Left forelimb (tissue), 1 donor: ENCODE data around the gene FNBP1.
"Not testable (repeated sequence)": the region's sequence is repeated elsewhere in the genome, so short reads cannot be mapped to it uniquely, and the experiment has no call there.

Experiments used
- DNase-seq: peaks from one replicate; pipeline ENCODE4 v3.0.0-alpha.2; 2018; ENCODE audit warnings: low spot score

The FNBP1 gene

DNA sequence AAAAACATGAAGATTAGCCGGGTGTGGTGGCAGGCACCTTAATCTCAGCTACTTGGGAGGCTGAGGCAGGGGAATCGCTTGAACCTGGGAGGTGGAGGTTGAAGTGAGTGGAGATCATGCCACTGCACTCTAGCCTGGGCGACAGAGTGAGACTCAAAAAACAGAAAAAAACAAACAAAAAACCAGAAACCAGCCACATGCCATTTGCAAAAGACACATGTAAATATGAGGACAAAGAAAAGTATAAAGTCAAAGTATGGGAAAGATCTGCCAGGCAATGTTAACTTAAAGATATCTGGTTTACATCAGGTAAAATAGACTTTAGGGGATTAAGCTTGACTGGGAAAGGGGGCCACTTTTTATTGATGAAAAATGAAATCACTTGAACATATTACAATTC lies 90.7 kb downstream of the FNBP1 start:
- DNase-seq, result no peak

DNA sequence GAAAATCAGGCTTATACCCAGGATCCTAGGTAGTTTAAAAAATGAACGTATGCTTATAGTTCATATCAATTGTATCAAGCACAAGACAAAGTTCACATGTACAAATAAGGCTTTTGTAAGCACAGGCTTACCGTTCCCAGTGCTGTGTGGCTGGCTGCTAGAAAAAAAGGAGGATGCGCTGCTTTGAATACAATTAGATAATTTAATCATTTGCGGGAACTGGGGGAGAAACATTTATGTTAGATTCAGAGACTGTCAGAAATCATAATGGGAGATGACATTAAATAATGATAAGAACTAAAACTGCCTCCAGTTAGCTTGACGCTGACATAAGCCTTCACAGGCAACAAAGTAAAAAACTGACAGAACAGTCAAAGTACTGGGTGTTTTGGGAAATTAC lies 93.2 kb downstream of the FNBP1 start:
- no peak for DNase-seq

- DNase-seq, result not testable (repeated sequence)
Observed at GRCh38 chr9:129948626-129949025, 94.4 kb downstream of the FNBP1 start.

- no peak for DNase-seq
Observed at GRCh38 chr9:129946246-129946995, 96.6 kb downstream of the FNBP1 start.

DNA sequence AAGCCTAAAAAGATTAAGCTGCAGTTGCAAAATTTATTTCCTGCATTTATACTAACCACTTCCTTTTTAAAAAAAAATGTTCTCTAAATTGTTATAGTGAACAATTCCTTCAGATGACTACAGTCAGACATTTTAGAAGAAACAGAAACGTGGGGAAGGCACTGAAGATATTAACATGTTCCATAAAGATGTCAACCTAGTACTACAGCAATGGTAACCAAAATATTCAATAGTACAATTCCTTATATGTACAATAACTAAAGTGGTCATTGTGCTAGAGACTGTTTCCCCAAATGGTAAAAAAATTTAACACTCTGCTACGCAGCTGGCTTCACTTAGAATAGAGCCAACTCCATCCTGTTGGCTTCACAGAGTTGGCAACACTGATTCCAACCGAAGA lies 97.7 kb downstream of the FNBP1 start:
- DNase-seq, result no peak

DNA sequence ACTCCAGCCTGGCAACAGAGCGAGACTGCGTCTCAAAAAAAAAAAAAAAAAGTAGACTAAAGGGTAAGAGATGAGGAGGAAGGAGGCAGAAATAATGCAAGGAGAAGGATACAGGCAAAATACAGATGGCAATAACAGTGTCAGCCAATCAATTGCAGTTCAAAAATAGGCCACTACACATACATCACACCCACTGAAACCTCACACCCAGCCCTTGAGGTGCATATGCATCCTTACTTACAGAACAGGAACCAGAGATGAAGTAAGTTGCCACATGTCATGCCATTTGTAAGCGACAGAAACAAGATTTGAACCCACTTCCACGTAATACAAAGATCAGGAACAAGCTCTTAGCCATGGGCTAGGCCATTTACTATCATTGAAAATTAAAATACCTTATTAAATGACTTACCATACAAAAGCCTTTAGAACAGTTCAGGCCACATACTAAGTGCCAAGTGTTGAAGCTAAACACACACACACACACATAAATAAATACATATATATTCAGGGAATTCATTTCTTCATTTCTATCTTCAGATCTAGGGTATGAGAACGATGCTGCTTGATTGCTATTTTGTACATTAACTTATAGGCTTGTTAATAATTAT lies 98.4 kb downstream of the FNBP1 start:
- no peak for DNase-seq

DNA sequence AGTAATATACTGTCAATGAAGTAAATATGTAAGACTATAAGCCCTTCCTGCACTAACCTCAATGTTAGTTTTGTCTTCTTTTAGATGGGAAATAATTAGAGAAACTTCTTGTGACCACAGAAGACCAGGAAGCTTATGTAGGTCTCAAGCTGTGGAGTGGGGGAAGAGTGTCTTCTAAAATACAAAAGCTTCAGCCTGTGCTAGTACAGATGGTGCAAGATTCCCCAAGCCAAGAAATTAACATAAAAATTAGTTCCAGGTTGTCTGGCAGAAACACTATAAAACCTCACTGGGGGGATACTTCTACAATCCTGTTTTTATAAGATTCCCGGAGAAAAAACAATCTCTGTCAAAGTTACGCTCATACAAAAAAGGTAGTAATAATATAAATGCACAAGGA lies 103.6 kb downstream of the FNBP1 start:
- DNase-seq, result no peak

DNA sequence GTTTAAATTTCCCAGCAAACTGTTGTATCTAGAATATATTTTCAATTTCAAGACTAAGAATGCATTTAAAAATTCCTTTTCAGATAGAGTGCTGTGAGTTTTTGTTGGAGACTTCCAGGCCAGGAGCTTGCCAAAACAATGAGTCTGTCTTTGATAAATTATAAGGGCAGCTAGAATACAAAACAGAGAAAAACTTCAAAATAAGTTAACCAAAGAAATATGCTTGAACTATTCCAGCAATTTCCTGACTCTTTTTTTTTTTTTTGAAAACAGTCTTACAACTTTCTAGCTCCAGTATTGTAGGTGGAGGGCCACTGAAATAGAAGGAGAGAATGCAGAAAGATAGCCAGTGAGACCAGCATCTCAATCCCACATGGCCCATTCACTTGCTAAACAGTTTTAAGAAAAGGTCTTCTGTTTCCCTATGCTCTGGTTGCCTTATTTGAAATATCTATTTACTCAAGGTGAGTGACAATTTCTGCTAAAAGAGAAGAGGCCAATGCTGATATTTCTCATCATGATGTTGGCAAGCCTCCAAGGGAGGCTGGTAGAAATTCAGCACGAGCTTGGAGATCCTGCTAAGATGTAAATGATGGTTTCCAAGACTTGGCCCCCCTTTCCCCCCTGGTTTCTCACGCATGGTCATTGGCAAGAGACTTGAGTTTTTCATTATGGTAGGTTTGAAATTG lies 104.6 kb downstream of the FNBP1 start:
- DNase-seq, result no peak

DNA sequence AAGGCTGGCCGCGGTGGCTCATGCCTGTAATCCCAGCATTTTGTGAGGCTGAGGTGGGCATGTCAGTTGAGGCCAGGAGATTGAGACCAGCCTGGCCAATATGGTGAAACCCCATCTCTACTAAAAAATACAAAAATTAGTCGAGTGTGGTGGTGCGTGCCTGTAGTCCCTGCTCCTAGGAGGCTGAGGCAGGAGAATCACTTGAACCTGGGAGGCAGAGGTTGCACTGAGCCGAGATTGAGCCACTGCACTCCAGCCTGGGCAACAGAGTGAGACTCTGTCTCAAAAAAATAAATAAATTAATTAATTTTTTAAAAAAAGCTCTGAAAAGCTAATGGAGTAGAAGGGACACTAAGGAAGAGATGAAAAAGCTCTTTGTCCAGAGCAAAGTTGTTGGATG lies 105.1 kb downstream of the FNBP1 start:
- DNase-seq, result not testable (repeated sequence)

DNA sequence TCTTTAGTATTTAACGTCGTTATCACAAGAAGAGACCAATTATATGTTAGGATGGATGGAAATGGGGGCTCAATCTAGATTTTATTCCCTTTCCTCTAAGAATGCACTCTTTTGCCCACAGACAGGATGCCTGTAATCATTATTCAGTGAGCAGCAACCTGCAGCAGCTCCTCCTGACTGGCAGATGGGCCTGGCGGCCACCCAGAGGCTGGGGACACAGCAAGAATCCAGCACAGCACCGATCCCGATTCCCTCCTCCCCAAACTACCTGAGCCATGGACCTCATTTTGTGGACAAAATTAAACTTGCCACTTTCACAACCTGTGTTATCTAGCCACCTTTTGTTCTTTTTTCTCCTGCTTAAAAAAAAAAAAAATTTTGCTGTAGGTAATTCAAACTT lies 106.8 kb downstream of the FNBP1 start:
- no peak for DNase-seq

DNA sequence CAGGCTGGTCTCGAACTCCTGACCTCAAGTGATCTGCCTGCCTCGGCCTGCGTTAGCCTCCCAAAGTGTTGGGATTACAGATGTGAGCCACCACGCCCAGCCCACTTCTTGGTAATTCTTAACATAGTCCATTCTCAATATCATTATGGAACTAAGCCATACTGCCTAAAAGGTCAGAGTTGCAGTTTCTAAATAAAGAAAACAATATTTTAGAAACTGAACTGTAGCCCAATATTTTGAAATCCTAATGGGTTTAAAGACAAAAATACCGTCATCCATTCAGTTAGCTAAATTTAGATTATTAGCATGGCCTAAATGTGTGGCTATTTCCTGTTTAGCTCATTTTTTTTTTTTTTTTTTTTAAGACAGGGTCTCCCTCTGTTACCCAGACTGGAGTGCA lies 108.2 kb downstream of the FNBP1 start:
- DNase-seq, result no peak

GRCh38 chr9:129934041-129934591 lies 108.9 kb downstream of the FNBP1 start:
- no peak for DNase-seq

DNA sequence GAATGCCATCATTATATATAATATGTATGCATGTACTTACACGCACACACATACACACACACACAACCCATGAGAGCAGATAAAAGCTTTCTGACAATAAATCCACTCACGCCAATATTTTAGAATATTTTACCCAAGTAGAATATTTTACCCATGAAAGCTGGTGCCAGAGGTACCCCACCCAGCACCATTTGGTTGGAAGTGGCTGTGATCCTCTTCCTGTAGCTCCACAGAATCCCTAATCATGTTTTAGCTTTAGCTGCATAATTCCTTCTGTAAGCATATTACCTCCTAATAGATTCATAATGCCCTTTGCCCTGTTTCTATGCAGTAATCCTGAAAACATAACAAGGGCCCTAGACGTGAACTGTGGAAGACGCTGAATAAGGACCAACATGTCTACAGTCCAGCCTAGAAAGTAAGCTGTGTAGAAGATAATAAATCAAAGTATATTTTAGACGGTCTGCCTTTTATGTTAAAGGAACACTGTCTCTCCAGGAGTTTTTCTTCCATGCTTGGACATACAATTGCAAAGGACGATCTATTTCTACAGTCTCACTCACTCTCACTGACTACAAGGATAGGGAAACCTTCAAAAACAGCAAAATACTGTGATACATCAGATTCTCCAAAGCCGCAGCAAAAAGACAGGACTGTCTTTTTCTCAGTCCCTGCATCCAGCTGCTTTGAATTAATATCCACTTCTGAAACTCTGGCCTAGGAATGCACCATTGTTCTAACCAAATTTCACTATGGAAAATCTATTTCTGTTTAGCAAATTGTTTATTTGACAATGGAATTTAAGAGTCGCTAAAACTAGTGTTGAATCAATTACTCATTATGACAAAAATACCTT lies 109.6 kb downstream of the FNBP1 start:
- no peak for DNase-seq

DNA sequence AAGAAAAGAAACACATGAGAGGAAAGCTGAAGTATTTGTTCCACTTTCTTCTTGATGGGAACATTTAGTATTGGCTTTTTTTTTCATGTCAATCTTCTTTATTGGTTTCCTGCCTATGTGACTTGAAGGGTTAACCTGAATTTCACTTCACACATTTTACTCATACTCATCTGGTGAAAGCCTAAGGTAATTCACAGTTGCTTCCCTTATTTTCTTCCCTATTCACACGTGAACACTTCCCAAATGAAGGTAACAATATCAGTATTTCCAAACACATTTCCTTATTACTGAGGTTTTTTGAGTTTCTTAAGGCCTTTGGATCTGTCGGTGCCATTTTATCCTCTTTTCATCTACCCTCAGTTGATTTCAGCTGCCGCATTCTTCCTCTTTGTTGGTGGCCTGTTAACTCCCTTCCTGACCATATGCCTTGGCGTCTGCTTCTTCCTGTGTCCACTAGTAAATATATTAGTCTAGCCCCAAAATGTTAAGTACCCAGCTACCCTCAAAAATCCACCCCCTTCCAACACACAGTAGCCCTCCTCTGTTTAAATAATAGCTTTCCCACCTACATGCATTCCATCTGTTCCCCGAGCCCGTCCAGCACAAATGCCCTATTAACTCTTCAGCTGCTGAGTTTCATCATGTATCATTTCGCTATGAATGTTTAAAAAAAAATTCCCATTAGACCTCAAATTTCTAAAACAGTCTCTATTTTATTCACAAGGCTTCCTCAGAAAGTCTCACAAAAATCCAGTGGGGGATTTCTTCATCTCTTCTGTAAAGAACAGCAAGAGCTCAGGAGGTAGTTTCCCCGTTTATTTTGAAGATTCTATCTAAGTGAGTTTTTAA lies 110.5 kb downstream of the FNBP1 start:
- DNase-seq, result no peak

- DNase-seq, result no peak
Observed at GRCh38 chr9:129930743-129931142, 112.2 kb downstream of the FNBP1 start.

- no peak for DNase-seq
Observed at GRCh38 chr9:129929496-129930125, 113.4 kb downstream of the FNBP1 start.

- DNase-seq, result no peak
Observed at GRCh38 chr9:129923589-129923988, 119.4 kb downstream of the FNBP1 start.

GRCh38 chr9:129921905-129922304 lies 121.1 kb downstream of the FNBP1 start:
- no peak for DNase-seq

DNA sequence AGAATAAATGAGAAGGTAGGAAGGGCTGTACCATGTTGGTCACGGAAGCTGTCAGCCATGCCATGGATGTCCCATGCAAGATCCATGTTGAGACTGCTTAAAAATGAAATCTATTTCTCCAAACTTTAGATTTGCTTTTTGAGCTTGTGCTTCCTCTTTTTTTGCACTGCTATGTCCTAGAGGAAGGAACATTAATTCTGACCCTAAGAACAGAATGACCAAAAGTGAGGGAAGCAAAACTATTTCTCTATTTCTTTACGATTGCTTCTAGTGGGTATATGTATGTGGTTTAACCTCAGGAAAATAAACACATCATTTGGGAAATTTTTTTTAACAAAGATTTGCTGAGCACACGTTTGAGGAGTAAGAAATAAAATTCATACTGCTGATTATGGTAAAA lies 123.1 kb downstream of the FNBP1 start:
- no peak for DNase-seq

DNA sequence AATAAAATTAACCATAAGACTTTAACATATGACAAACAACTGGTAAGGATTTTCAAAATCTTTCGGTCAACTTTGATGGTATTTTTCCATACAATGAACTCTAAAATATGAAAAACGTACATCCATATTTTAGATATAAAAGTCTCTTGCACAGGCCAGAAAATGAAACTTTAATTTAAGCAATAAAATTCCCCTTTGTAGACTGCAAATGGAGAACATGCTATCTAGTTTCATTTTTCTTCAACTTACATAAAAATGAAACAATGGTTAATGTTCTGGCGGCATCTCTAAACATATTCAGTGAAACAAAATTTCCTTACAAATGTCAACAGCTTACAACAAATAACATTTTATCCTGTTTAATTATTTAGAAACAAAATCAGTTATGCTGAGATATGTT lies 123.7 kb downstream of the FNBP1 start:
- no peak for DNase-seq
